ENCODE measurements around the gene ZFPM1.
A peak's percentile ranks its signal among the peaks of the same experiment; 100 is the strongest.

ZFPM1 gene

DNA sequence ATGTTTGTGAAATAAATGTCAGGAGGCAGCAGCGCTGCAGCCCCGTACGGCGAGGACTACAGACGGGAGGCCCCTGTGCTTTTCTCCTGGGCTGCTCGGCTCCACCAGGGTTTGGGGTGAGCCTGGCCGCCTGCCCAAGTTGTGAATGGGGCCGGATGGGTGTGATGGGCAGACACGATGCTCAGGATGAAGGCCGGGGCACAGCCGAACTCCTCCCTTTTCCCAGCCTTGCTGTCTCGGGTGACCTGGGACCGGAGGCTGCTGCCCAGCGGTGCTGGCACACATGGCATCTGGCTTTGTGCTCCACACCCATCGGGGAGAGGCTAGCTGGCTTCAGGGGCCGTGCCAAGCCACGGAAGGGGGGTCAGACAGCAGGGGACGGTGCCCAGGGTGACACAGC, 34.2 kb upstream of the ZFPM1 start:
- no peak for DNase-seq

DNA sequence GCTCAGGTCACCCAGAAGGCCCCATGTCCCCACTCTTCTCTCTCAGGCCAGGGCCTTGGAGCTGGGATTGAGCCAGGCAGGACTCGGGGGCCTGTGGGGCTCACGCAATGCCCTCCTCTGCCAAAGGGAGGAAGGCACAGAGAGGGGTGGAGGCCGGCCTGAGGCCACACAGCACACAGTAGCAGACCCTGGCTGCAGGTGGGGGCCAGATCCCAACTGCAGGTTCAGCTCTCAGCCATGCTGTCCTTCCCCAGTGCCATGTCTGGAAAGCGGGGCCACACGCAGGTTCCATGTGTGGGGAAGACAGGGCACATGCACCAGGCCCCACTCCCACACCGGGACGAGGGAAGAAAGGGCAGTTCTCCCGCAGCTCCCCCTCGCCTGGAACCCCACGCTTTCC, 33.3 kb upstream of the ZFPM1 start:
- no peak for DNase-seq

DNA sequence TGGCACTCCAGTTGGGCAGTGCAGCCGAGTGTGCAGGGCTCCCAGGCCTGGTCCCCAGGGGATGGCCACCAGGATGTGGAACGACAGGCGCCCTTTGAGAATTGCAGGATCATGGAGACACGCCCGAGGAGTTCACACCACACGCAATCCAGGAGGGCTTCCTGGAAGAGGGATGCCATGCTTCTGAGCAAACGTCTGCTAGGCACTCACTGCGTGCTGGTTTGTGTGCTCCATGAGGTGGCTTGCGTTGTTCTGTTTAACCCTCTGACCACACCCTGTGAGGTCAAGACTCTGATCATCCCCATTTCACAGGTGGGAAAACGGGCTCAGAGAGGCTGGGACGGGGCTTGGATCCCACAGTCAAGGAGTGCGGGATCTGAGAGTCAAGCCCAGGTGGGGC, 32.6 kb upstream of the ZFPM1 start:
- DNase-seq, result no peak

DNA sequence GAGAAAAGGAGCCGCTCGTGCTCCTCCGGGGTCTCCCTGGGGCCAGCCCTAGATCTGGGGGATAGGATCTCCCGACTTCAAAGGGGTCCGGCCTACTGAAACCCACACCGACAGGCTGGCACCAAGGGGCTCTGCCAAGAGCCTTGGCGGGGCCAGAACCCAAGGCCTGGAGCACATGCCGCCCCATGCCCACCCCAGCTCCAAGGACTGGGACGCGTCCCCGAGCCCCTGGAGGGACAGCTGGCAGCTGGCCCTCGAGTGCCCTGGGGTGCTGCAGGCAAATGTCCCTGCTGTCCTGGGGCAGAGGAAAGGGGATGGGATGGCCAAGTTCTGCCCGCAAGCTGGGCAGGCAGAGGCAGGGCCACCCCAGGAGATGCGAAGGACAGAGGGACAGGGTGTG, 31.8 kb upstream of the ZFPM1 start:
- no peak for DNase-seq

DNA sequence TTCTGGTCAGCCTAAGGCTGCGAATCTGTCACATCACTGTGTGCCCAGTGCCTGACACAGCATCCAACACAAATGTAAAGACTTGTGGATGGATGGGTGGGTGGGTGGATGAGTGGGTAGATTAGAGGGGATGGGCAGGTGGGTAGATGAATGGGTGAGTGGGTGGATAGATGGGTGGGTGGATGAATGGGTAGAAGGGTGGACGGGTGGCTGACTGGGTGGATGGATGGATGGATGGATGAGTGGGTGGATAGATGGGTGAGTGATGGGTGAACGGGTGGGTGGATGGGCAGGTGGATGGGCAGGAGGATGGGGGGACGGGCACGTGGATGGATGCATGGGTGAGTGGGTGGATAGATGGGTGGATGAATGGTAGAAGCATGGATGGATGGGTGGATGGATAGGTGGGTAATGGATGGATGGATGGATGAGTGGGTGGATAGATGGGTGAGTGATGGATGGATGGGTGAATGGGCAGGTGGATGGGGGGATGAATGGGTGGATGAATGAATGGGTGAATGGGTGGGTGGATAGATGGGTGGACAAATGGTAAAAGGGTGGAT, 31.1 kb upstream of the ZFPM1 start:
- no peak for DNase-seq

DNA sequence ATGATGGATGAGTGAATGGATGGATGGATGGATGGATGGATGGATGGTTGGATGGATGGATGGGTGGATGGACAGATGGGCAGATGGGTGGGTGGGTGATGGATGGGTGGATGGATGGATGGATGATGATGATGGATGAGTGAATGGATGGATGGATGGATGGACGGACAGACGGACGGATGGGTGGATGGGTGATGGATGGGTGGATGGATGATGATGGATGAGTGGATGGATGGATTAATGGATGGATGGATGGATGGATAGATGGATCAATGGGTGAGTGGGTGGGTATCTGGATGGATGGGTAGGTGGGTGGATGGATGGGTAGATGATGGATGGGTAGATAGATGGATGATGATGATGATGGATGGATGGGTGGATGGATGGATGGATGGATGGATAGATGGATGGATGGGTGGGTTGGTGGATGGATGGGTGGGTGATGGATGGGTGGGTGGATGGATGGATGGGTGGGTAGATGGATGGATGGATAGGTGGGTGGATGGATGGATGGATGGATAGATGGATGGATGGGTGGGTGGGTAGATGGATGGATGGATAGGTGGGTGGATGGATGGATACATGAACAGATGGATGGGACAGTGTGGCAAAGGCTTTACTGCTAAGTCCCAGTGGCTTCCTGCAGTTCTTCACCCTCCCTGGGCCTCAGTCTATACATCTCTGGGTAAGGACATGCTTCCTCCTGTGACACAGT, 30.2 kb upstream of the ZFPM1 start:
- no peak for DNase-seq

DNA sequence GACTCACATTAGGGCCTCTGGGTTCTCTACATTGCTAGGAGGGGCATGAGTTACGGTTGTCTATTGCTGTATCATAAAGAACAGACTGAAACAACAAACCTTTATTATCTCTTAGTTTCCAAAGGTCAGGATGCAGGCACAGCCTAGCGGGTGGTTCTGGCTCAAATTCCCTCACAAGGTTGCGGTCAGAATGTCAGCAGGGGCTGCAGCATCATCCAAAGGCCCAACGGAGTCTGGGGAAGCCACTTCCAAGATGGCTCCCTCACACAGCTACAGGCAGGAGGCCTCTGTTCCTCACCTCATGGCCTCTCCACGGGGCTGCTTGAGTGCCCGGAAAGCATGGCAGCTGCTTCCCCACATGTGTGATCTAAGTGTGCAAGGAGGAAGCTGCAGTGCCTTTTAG, 29.6 kb upstream of the ZFPM1 start:
- no peak for DNase-seq

DNA sequence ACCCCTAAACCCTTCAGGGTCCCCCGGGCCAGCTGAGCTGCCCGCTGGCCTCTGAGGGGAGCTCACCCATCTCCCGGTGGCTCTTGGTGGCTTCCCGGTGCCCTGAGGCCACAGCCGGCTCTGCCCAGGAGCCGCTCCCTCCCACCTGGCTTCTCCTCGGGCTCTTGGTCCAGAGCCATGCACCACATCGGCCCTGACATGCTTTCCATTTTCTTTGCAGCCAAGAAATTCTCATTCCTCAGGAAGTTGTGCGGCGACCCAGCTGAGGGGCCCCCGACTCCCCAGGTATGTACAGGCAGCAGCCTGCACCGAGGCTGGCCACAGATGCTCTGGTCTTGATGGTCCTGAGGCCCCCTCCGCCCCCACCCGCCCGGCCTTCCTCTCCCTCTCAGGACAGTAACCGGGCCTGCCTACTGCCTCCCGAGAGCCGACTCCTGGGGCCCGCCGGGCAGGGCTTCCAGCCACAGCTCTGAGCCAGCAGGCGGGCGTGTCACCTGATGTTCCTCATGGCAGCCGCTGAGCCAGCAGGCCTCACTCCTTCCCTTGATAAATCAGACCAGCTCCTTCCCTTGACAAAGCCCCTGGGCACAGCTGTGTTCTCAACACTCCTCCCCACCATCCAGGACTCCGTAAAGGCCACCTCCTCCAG, 28.4 kb upstream of the ZFPM1 start:
- no peak for DNase-seq

DNA sequence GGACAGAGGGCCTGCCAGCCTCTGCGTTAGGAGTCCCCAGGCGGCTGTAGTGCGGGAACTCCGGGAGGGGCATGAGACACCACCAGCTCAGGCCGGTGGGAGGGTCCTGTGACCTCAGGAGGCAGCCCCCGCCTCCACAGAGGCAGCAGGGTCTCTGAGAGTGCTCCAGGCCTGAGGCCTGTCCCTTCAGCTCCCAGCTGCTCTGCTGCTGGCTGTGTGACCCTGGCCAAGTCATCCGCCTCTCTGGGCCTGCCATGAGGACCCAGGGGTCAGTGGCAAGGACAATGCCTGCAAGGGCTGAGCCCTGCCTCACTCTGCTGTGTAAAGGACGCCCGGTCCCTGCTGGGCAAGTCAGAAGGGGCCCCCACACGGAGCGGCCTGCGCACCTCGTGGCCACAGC, 27.1 kb upstream of the ZFPM1 start:
- no peak for DNase-seq

DNA sequence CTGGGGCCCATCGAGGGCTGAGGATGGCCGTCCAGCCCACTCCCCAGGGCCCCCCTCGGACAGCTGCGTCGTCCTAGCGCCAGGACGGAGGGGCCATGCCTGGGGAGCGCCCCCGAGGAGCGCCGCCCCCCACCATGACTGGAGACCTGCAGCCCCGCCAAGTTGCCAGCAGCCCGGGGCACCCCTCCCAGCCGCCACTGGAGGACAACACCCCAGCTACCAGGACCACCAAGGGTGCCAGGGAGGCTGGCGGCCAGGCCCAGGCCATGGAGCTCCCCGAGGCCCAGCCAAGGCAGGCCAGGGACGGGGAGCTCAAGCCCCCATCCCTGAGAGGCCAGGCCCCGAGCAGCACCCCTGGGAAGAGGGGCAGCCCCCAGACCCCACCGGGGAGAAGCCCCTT, 25.7 kb upstream of the ZFPM1 start:
- DNase-seq, result no peak

DNA sequence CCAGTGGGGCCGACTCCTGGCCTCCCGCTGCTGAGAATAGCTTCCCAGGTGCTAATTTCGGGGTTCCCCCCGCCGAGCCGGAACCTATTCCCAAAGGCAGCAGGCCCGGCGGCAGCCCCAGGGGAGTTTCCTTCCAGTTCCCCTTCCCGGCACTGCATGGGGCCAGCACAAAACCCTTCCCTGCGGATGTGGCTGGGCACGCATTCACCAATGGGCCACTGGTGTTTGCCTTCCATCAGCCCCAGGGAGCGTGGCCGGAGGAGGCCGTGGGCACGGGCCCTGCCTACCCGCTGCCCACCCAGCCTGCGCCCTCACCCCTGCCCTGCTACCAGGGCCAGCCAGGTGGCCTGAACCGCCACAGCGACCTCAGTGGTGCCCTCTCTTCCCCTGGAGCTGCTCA, 24.9 kb upstream of the ZFPM1 start:
- DNase-seq, result no peak

DNA sequence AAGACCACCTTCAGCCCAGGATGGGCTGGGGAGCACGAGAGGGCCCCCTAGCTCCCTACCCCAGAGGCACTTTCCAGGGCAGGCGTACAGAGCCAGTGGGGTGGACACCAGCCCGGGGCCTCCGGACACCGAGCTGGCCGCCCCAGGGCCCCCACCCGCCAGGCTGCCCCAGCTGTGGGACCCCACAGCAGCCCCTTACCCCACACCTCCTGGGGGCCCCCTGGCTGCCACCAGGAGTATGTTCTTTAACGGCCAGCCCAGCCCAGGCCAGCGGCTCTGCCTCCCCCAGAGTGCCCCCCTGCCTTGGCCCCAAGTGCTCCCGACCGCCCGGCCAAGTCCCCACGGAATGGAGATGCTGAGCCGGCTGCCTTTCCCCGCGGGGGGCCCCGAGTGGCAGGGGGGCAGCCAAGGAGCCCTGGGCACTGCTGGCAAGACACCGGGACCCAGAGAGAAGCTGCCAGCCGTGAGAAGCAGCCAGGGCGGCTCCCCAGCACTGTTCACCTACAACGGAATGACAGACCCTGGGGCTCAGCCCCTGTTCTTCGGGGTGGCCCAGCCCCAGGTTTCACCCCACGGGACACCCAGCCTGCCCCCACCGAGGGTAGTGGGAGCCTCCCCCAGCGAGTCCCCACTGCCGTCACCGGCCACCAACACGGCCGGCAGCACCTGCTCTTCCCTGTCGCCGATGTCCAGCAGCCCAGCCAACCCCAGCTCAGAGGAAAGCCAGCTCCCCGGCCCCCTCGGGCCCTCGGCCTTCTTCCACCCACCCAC, 24.3 kb upstream of the ZFPM1 start:
- no peak for DNase-seq

DNA sequence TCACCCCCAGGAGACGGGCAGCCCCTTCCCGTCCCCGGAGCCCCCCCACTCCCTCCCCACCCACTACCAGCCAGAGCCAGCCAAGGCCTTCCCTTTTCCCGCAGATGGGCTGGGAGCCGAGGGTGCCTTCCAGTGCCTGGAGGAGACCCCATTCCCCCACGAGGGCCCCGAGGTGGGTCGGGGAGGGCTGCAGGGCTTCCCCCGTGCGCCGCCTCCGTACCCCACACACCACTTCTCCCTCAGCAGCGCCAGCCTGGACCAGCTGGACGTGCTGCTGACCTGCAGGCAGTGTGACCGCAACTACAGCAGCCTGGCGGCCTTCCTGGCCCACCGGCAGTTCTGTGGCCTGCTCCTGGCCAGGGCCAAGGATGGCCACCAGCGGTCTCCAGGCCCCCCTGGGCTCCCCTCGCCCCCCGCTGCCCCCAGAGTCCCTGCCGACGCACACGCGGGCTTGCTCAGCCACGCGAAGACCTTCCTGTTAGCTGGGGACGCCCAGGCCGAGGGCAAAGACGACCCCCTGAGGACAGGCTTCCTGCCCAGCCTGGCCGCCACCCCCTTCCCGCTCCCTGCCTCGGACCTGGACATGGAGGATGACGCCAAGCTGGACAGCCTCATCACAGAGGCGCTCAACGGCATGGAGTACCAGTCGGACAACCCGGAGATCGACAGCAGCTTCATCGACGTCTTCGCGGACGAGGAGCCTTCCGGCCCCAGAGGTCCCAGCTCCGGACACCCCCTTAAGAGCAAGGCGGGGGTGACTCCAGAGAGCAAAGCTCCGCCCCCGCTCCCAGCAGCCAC, 23.5 kb upstream of the ZFPM1 start:
- no peak for DNase-seq

DNA sequence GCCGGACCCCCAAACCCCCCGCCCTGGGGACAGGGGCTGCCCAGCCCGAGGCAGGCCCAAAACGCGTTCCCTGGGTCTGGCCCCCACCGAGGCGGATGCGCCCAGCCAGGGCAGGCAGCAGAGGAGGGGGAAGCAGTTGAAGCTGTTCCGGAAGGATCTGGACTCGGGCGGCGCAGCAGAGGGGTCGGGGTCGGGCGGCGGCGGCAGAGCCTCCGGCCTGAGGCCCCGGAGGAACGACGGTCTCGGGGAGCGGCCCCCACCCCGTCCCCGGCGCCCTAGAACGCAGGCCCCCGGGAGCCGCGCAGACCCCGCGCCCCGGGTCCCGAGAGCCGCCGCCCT, 22.9 kb upstream of the ZFPM1 start:
- no peak for DNase-seq

DNA sequence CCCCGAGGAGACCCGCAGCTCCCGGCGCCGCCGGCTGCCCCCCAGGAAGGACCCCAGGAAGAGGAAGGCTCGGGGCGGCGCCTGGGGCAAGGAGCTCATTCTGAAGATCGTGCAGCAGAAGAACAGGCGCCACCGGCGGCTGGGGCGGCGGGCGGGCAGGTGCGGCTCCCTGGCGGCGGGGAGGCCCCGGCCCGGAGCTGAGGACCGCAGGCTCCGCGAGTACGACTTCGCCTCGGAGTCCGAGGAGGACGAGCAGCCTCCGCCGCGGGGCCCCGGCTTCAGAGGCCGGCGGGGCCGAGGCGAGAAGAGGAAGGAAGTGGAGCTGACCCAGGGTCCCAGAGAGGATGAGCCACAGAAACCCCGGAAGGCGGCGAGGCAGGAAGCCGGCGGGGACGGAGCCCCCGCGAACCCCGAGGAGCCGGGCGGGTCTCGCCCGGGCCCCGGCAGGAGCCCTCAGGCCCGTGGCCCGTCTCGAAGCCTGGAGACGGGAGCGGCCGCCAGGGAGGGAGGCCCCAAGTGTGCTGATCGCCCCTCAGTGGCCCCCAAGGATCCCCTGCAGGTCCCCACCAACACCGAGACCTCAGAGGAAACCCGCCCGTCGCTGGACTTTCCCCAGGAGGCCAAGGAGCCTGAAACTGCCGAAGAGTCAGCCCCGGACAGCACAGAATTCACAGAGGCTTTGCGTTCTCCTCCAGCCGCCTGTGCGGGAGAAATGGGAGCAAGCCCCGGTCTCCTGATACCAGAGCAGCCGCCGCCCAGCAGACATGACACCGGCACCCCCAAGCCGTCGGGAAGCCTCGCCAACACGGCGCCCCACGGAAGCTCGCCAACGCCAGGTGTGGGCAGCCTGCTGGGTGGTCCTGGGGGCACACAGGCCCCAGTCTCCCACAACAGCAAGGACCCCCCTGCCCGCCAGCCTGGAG, 22.3 kb upstream of the ZFPM1 start:
- peak; percentile 33 for DNase-seq

DNA sequence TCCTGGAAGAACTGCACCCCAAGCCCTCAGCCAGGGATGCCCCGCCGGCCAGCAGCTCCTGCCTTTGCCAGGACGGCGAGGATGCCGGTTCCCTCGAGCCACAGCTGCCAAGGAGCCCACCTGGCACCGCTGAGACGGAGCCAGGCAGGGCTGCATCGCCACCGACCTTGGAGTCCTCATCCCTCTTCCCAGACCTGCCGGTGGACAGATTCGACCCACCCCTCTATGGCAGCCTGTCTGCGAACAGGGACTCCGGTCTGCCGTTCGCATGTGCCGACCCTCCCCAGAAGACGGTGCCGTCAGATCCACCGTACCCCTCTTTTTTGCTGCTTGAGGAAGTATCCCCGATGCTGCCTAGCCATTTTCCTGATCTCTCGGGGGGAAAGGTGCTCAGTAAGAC, 21.4 kb upstream of the ZFPM1 start:
- DNase-seq, result no peak

DNA sequence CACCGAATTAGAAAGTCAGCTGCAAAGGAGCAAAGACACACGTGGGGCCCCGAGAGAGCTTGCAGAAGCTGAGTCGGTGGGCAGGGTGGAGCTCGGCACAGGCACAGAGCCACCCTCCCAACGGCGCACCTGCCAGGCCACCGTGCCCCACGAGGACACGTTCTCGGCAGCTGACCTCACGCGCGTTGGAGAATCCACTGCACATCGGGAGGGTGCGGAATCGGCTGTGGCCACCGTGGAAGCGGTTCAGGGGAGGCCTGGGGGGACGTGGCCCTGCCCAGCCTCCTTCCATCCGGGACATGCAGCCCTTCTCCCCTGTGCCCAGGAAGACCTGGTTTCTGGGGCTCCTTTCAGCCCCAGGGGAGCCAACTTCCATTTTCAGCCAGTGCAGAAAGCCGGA, 20.9 kb upstream of the ZFPM1 start:
- DNase-seq, result no peak

DNA sequence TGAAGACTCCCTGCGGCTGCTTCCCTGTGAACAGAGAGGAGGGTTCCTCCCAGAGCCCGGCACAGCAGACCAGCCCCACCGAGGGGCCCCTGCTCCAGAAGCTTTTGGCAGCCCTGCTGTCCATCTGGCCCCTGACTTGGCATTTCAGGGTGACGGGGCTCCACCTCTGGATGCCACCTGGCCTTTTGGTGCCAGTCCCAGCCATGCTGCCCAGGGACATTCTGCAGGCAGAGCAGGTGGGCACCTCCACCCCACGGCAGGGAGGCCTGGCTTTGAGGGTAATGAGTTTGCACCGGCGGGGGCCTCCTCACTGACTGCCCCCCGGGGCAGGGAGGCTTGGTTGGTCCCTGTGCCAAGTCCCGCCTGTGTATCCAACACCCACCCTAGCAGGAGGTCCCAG, 20.3 kb upstream of the ZFPM1 start:
- no peak for DNase-seq

DNA sequence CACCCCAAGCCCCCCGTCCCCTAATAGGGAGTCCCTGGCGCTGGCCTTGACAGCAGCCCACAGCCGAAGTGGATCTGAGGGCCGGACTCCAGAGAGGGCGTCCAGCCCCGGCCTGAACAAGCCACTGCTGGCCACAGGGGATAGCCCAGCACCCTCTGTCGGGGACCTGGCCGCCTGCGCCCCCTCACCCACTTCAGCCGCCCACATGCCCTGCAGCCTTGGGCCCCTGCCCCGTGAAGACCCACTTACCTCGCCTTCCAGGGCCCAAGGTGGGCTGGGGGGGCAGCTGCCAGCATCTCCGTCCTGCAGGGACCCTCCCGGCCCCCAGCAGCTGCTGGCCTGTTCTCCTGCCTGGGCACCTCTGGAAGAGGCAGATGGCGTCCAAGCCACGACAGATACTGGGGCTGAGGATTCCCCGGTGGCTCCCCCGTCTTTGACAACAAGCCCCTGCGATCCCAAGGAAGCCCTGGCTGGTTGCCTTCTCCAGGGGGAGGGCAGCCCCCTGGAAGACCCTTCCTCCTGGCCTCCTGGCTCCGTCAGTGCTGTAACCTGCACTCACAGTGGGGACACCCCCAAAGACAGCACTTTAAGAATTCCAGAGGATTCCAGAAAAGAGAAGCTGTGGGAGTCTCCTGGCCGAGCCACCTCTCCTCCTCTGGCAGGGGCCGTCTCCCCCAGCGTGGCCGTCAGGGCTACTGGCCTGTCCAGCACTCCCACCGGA, 19.3 kb upstream of the ZFPM1 start:
- DNase-seq, result no peak

DNA sequence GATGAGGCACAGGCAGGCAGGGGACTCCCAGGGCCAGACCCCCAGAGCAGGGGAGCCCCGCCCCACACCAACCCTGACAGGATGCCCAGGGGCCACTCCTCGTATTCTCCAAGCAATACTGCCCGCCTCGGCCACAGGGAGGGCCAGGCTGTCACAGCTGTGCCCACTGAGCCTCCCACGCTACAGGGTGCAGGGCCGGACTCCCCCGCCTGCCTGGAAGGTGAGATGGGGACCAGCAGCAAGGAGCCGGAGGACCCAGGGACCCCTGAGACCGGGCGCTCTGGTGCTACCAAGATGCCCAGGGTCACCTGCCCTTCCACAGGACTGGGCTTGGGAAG, 18.8 kb upstream of the ZFPM1 start:
- DNase-seq, result no peak

DNA sequence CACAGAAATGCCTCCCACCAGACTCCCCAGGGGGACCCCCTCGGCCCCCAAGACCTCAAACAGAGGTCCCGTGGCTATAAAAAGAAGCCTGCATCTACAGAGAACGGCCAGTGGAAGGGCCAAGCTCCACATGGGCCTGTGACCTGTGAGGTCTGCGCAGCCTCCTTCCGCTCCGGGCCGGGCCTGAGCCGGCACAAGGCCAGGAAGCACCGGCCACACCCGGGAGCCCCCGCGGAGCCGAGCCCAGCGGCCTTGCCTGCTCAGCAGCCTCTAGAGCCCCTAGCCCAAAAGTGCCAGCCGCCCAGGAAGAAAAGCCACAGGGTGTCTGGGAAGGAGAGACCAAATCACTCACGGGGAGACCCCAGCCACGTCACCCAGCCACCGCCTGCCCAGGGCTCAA, 18.3 kb upstream of the ZFPM1 start:
- no peak for DNase-seq
